HepG2 (cell line): ENCODE results near the gene TMEM74B. TPM values are rescaled to one million over a fixed set of nuclear protein-coding genes. Genes with fewer than 3 reads are reported as not detected.
"Not testable (repeated sequence)": the region's sequence is repeated elsewhere in the genome, so short reads cannot be mapped to it uniquely, and the experiment has no call there.

Source experiments
- ATAC-seq: fragments of 200-7000 bp; cut with Tn5 transposase; 3 replicates; pipeline ENCODE4 v1.9.1; 2020; ENCODE audit warnings: mild to moderate bottlenecking, moderate library complexity
- BruUV-seq: library from RNA; stranded (reverse); fragments of 400-500 nt; replicated peaks from 2 replicates; lab custom pipeline; 2021; lab: Mats Ljungman, UMichigan
- CTCF ChIA-PET: fragments of 300-600 bp; formaldehyde crosslinking; extraction: SDS; loops from one replicate; lab custom pipeline; 2021; ENCODE audit warnings: low total read pairs, inconsistent platforms, low intra/inter-chr PET ratio; lab: Yijun Ruan, JAX
- POLR2A ChIA-PET: fragments of 350-600 bp; sonication (Branson Sonifier 250); formaldehyde crosslinking; loops from one replicate; lab custom pipeline; 2020; ENCODE audit warnings: antibody characterized with exemption, inconsistent platforms; lab: Yijun Ruan, JAX
- DNase-seq: peaks from one replicate; pipeline ENCODE4 v3.0.0-alpha.2; 2015; ENCODE audit warnings: low spot score
- FAIRE-seq: peaks from 3 replicates; lab custom pipeline; 2011; peaks lifted over from hg19 to GRCh38; lab: Jason Lieb, UNC
- H2AFZ ChIP-seq: one replicate; pipeline ENCODE4 v1.6.1; 2011; ENCODE audit warnings: low read length, inconsistent platforms
- H3K27ac ChIP-seq: fragments of 300-600 bp; 3 replicates; pipeline ENCODE4 v1.8.0; 2011; ENCODE audit warnings: mixed run types, mild to moderate bottlenecking, mixed read lengths, low read length, inconsistent platforms; ENCODE audit not compliant: insufficient read depth; ENCODE audit errors: extremely low read length
- H3K27me3 ChIP-seq, 2 experiments: fragments of 200-600 bp in 1 of 2; 2 replicates in 1 of 2; 3 replicates in 1 of 2; pipeline versions ENCODE4 v1.6.0 to v1.8.0; 2011; ENCODE audit warnings: low read length in 2 of 2, mild to moderate bottlenecking in 2 of 2, moderate library complexity in 2 of 2, inconsistent platforms in 1 of 2; ENCODE audit not compliant: insufficient read depth in 2 of 2, control insufficient read depth in 1 of 2
- H3K36me3 ChIP-seq, 2 experiments: fragments of 200-600 bp in 1 of 2; replicated peaks in 1 of 2; 2 replicates in 1 of 2; 3 replicates in 1 of 2; pipeline versions ENCODE4 v1.5.1 to v1.8.0; 2011; ENCODE audit warnings: low read length in 2 of 2, inconsistent platforms in 1 of 2; ENCODE audit not compliant: insufficient read depth in 2 of 2, control insufficient read depth in 1 of 2
- H3K4me1 ChIP-seq: 2 replicates; pipeline ENCODE4 v1.5.1; 2012; ENCODE audit warnings: low read length, inconsistent platforms; ENCODE audit not compliant: insufficient read depth
- H3K4me2 ChIP-seq: 2 replicates; pipeline ENCODE4 v1.6.0; 2011; ENCODE audit warnings: low read depth, low read length, inconsistent platforms
- H3K4me3 ChIP-seq, 3 experiments: fragments of 200-600 bp in 1 of 3; sonication (generic), shearing (Covaris generic) in 1 of 3; replicated peaks in 1 of 3; 2 replicates each; pipeline ENCODE4 v1.5.1; 2011 to 2016; ENCODE audit warnings: low read length in 3 of 3, inconsistent platforms in 2 of 3, low read depth in 2 of 3, mild to moderate bottlenecking in 2 of 3, control low read depth in 1 of 3, mixed read lengths in 1 of 3; ENCODE audit not compliant: insufficient read depth in 1 of 3
- H3K79me2 ChIP-seq: one replicate; pipeline ENCODE4 v1.6.1; 2011; ENCODE audit warnings: low read length, inconsistent platforms; ENCODE audit not compliant: insufficient read depth
- H3K9ac ChIP-seq: 2 replicates; pipeline ENCODE4 v1.6.0; 2011; ENCODE audit warnings: mild to moderate bottlenecking, low read depth, low read length, inconsistent platforms; ENCODE audit not compliant: insufficient read depth
- H3K9me3 ChIP-seq: 2 replicates; pipeline ENCODE4 v1.5.1; 2012; ENCODE audit warnings: mild to moderate bottlenecking, low read length
- H4K20me1 ChIP-seq: 2 replicates; pipeline ENCODE4 v1.6.0; 2011; ENCODE audit warnings: inconsistent platforms, mild to moderate bottlenecking, low read length, moderate library complexity; ENCODE audit not compliant: insufficient read depth
- ARID4A ChIP-seq: sonication (generic); formaldehyde crosslinking; IDR thresholded peaks from 2 replicates; pipeline ENCODE4 v1.5.0; 2020; ENCODE audit warnings: mild to moderate bottlenecking, missing genetic modification reagents, borderline replicate concordance
- FOXA1 ChIP-seq, 2 experiments: fragments of 450-650 bp in 1 of 2; sonication (generic) in 1 of 2; formaldehyde crosslinking in 1 of 2; IDR thresholded peaks; 2 replicates each; pipeline versions ENCODE4 v1.4.0 to v1.6.1; 2016 to 2020; ENCODE audit warnings: missing genetic modification reagents in 1 of 2
- FOXA3 ChIP-seq: IDR thresholded peaks from 2 replicates; pipeline ENCODE4 v1.6.1; 2016; ENCODE audit warnings: missing genetic modification reagents, missing compliant biosample characterization
- MTA1 ChIP-seq: sonication (generic); formaldehyde crosslinking; IDR thresholded peaks from 2 replicates; pipeline ENCODE4 v1.4.0; 2020; ENCODE audit warnings: missing genetic modification reagents, mild to moderate bottlenecking, borderline replicate concordance
- NRL ChIP-seq: sonication (generic); formaldehyde crosslinking; IDR thresholded peaks from 2 replicates; pipeline ENCODE4 v1.5.0; 2020; ENCODE audit warnings: missing genetic modification reagents, mild to moderate bottlenecking, moderate library complexity, borderline replicate concordance
- PITX1 ChIP-seq: sonication (generic); formaldehyde crosslinking; IDR thresholded peaks from 2 replicates; pipeline ENCODE4 v1.5.1; 2020; ENCODE audit warnings: mild to moderate bottlenecking, missing genetic modification reagents
- RAD51 ChIP-seq: fragments of 450-650 bp; IDR thresholded peaks from 2 replicates; pipeline ENCODE4 v1.6.1; 2016; ENCODE audit warnings: borderline replicate concordance
- ZBTB7A ChIP-seq: sonication (generic); formaldehyde crosslinking; IDR thresholded peaks from 2 replicates; pipeline ENCODE4 v1.8.0; 2022; ENCODE audit warnings: mild to moderate bottlenecking, missing genetic modification reagents
- ZNF281 ChIP-seq: sonication (generic); formaldehyde crosslinking; IDR thresholded peaks from 2 replicates; pipeline ENCODE4 v1.4.0; 2020; ENCODE audit warnings: missing genetic modification reagents, borderline replicate concordance
- ZNF572 ChIP-seq: sonication (generic); formaldehyde crosslinking; IDR thresholded peaks from 2 replicates; pipeline ENCODE4 v1.5.1; 2020; ENCODE audit warnings: mild to moderate bottlenecking, missing genetic modification reagents
- WGBS: methylation state at CpG from one replicate; pipeline ENCODE4 v1.1.6; 2017; ENCODE audit warnings: low lambda C conversion rate; 5-methylcytosine and 5-hydroxymethylcytosine counted together
- in situ Hi-C: cut with HindIII; loops from 2 replicates; pipeline ENCODE4 v1.10.0; 2017; ENCODE audit warnings: low pct_unique_long_range_greater_than_20kb; ENCODE audit not compliant: extremely low pct_ligation_motif_present
- intact Hi-C: fragments of 100-400 bp; cut with micrococcal nuclease; formaldehyde crosslinking; loops from one replicate; pipeline ENCODE4 v1.10.0; 2022; ENCODE audit not compliant: unreplicated experiment
- polyA plus RNA-seq, 8 experiments: library from polyadenylated mRNA; depleted of rRNA in 3 of 8; stranded (reverse) in 7 of 8; unstranded in 1 of 8; fragments of >200 nt; fragmentation: Illumina TruSeq in 4 of 8; extraction: Trizol in 4 of 8; gene quantifications; 2 replicates each; pipeline versions ENCODE4 v1.2.1 to v1.2.3, GENCODE V29; 2011 to 2016; ENCODE audit warnings: low read depth in 4 of 8, missing spikeins in 1 of 8, mixed read lengths in 1 of 8; ENCODE audit not compliant: insufficient read depth in 1 of 8
- total RNA-seq, 5 experiments: library from RNA; depleted of rRNA; stranded (reverse); fragments of >200 nt; fragmentation: Illumina TruSeq; extraction: Trizol; gene quantifications; 2 replicates each; pipeline ENCODE4 v1.2.3, GENCODE V29; 2016; ENCODE audit warnings: low read depth in 1 of 5
- TF ChIP-seq, protein P1 (sequence below), 2 experiments: sonication (generic) in 1 of 2; formaldehyde crosslinking in 1 of 2; IDR thresholded peaks; 2 replicates each; pipeline versions ENCODE4 v1.5.1 to v1.6.1; 2011 to 2020; ENCODE audit warnings: borderline replicate concordance in 1 of 2, low read depth in 1 of 2, low read length in 1 of 2, mild to moderate bottlenecking in 1 of 2, missing genetic modification reagents in 1 of 2, moderate library complexity in 1 of 2

TMEM74B gene
- total and polyA plus RNA-seq, 2 of the 13 experiments (the other 11 are each of a cell fraction or from before 2014, with no cell fraction given) = 4.7 to 18.4 TPM

- H3K79me2 ChIP-seq; H3K9me3 ChIP-seq; H4K20me1 ChIP-seq; FAIRE-seq; H3K4me1 ChIP-seq; H2AFZ ChIP-seq; ATAC-seq; intact Hi-C loops; H3K9ac ChIP-seq; CTCF ChIA-PET; DNase-seq; H3K27ac ChIP-seq; in situ Hi-C loops; POLR2A ChIA-PET; BruUV-seq; H3K36me3 ChIP-seq; TF ChIP-seq FOXA1 (IDR thresholded peaks at IDR 0.05): not testable (repeated sequence)
- WGBS = 38% methylated on average over 19 of the region's 19 CpGs
- Histone ChIP-seq H3K27me3 (peaks cover 0 to 12% of the 10 kb centered on the region in 2 experiments; a peak in 2 of 5 replicates), H3K4me3 (peak overlapping the region in 1 of 3 experiments; percentile 19; a peak in 1 of 6 replicates), H3K4me2 (peak overlapping the region; percentile 32)
- TF ChIP-seq ZNF281 (CRISPR knock-in tag) (peak; percentile 83), ZBTB7A (CRISPR knock-in tag) (0 out of 2 replicates have a peak, but pooled peaks have one; percentile 38), NRL (0 out of 2 replicates have a peak, but pooled peaks have one; percentile 26), FOXA3 (CRISPR knock-in tag) (0 out of 2 replicates have a peak, but pooled peaks have one; percentile 23), RAD51 (peak; percentile 87), PITX1 (CRISPR knock-in tag) (0 out of 2 replicates have a peak, but pooled peaks have one; percentile 15), ZNF572 (CRISPR knock-in tag) (0 out of 2 replicates have a peak, but pooled peaks have one; percentile 39), FOXA1 (CRISPR knock-in tag; IDR thresholded peaks at IDR 0.05) (peak; percentile 56), ARID4A (CRISPR knock-in tag) (0 out of 2 replicates have a peak, but pooled peaks have one; percentile 14), MTA1 (CRISPR knock-in tag) (0 out of 2 replicates have a peak, but pooled peaks have one; percentile 24)
- TF ChIP-seq, protein P1, sequence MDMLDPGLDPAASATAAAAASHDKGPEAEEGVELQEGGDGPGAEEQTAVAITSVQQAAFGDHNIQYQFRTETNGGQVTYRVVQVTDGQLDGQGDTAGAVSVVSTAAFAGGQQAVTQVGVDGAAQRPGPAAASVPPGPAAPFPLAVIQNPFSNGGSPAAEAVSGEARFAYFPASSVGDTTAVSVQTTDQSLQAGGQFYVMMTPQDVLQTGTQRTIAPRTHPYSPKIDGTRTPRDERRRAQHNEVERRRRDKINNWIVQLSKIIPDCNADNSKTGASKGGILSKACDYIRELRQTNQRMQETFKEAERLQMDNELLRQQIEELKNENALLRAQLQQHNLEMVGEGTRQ (IDR thresholded peaks at IDR 0.05; ENCODE audit: low read depth, low read length) = peak; percentile 70
- TF ChIP-seq, protein P1 (CRISPR knock-in tag; IDR thresholded peaks at IDR 0.05; ENCODE audit: borderline replicate concordance) = not testable (repeated sequence)
Observed at GRCh38 chr20:1216527-1217427, 32.0 kb upstream of the TMEM74B start.
